NCI-H1417 treated with DMSO at 0.1 percent for 48 hours (cell line): ENCODE data around the gene ZNF420.

Experiments
- DNase-seq: peaks from one replicate; lab custom pipeline; 2025; lab: John Stamatoyannopoulos, UW

ZNF420 gene

GRCh38 chr19:37148214-37148613, 70.0 kb downstream of the ZNF420 start:
- DNase-seq = no peak

- DNase-seq = no peak
Observed at GRCh38 chr19:37160153-37160552, 81.9 kb downstream of the ZNF420 start.

- no peak for DNase-seq
Observed at GRCh38 chr19:37165635-37166034, 87.4 kb downstream of the ZNF420 start.

GRCh38 chr19:37172368-37173366, 94.4 kb downstream of the ZNF420 start, which contains the start of gene ZNF585A:
Gene ZNF585A, minus strand, starts transcription at chr19:37172695. Its CDS starts 2,785 bp downstream, at chr19:37169910.
- DNase-seq = peak; percentile 90
